ENCODE data around the gene UBQLN4.

Gene UBQLN4

GRCh38 chr1:156053768-156054499, at the start of gene UBQLN4:
Gene UBQLN4, minus strand, starts transcription at chr1:156053798. Its CDS starts 97 bp downstream, at chr1:156053701.
- peak within 1 kb of the TSS; percentile 77 for H3K27ac ChIP-seq (ENCODE audit: low read depth, low read length)
- H3K27me3 ChIP-seq (ENCODE audit: control insufficient read depth, insufficient read depth, low read length): no peaks in the 10 kb centered on the region
- peak within 1 kb of the TSS; percentile 93 for H3K4me3 ChIP-seq (ENCODE audit: low read length)
- H3K4me1 ChIP-seq (ENCODE audit: control insufficient read depth, insufficient read depth, low read length): peaks cover 2% of the 10 kb centered on the region
- peak within 1 kb of the TSS; percentile 29 for H3K9ac ChIP-seq (ENCODE audit: low read length)
- H3K36me3 ChIP-seq (ENCODE audit: control insufficient read depth, insufficient read depth, low read length): no peaks in the 10 kb centered on the region

GRCh38 chr1:156102633-156103511, 49.3 kb upstream of the UBQLN4 start:
- H3K9ac ChIP-seq (ENCODE audit: low read length): no peak overlapping the region
- H3K27me3 ChIP-seq (ENCODE audit: control insufficient read depth, insufficient read depth, low read length): no peaks in the 10 kb centered on the region
- H3K27ac ChIP-seq (ENCODE audit: low read depth, low read length): peak overlapping the region; percentile 99
- H3K4me3 ChIP-seq (ENCODE audit: low read length): peak overlapping the region; percentile 17
- peaks cover 46% of the 10 kb centered on the region for H3K4me1 ChIP-seq (ENCODE audit: control insufficient read depth, insufficient read depth, low read length)
- H3K36me3 ChIP-seq (ENCODE audit: control insufficient read depth, insufficient read depth, low read length): no peaks in the 10 kb centered on the region

- H3K4me3 ChIP-seq (ENCODE audit: low read length): no peak overlapping the region
- no peaks in the 10 kb centered on the region for H3K36me3 ChIP-seq (ENCODE audit: control insufficient read depth, insufficient read depth, low read length)
- H3K27ac ChIP-seq (ENCODE audit: low read depth, low read length): no peak overlapping the region
- no peak overlapping the region for H3K9ac ChIP-seq (ENCODE audit: low read length)
- no peaks in the 10 kb centered on the region for H3K27me3 ChIP-seq (ENCODE audit: control insufficient read depth, insufficient read depth, low read length)
- peaks cover 48% of the 10 kb centered on the region for H3K4me1 ChIP-seq (ENCODE audit: control insufficient read depth, insufficient read depth, low read length)
Observed at GRCh38 chr1:156101880-156102279, 48.3 kb upstream of the UBQLN4 start.

GRCh38 chr1:156100205-156100995, 46.8 kb upstream of the UBQLN4 start:
- Histone ChIP-seq H3K9ac (ENCODE audit: low read length) (no peak overlapping the region), H3K4me3 (ENCODE audit: low read length) (no peak overlapping the region), H3K27me3 (ENCODE audit: control insufficient read depth, insufficient read depth, low read length) (no peaks in the 10 kb centered on the region), H3K36me3 (ENCODE audit: control insufficient read depth, insufficient read depth, low read length) (no peaks in the 10 kb centered on the region), H3K4me1 (ENCODE audit: control insufficient read depth, insufficient read depth, low read length) (peaks cover 46% of the 10 kb centered on the region), H3K27ac (ENCODE audit: low read depth, low read length) (no peak overlapping the region)

GRCh38 chr1:156099282-156099681, 45.7 kb upstream of the UBQLN4 start:
- Histone ChIP-seq H3K27ac (ENCODE audit: low read depth, low read length) (no peak overlapping the region), H3K36me3 (ENCODE audit: control insufficient read depth, insufficient read depth, low read length) (no peaks in the 10 kb centered on the region), H3K4me1 (ENCODE audit: control insufficient read depth, insufficient read depth, low read length) (peaks cover 34% of the 10 kb centered on the region), H3K4me3 (ENCODE audit: low read length) (no peak overlapping the region), H3K27me3 (ENCODE audit: control insufficient read depth, insufficient read depth, low read length) (no peaks in the 10 kb centered on the region), H3K9ac (ENCODE audit: low read length) (no peak overlapping the region)

GRCh38 chr1:156098784-156099183, 45.2 kb upstream of the UBQLN4 start:
- no peak overlapping the region for H3K27ac ChIP-seq (ENCODE audit: low read depth, low read length)
- no peak overlapping the region for H3K4me3 ChIP-seq (ENCODE audit: low read length)
- H3K27me3 ChIP-seq (ENCODE audit: control insufficient read depth, insufficient read depth, low read length): no peaks in the 10 kb centered on the region
- H3K36me3 ChIP-seq (ENCODE audit: control insufficient read depth, insufficient read depth, low read length): no peaks in the 10 kb centered on the region
- no peak overlapping the region for H3K9ac ChIP-seq (ENCODE audit: low read length)
- H3K4me1 ChIP-seq (ENCODE audit: control insufficient read depth, insufficient read depth, low read length): peaks cover 29% of the 10 kb centered on the region

GRCh38 chr1:156097499-156098178, 44.0 kb upstream of the UBQLN4 start:
- no peaks in the 10 kb centered on the region for H3K27me3 ChIP-seq (ENCODE audit: control insufficient read depth, insufficient read depth, low read length)
- no peak overlapping the region for H3K4me3 ChIP-seq (ENCODE audit: low read length)
- H3K4me1 ChIP-seq (ENCODE audit: control insufficient read depth, insufficient read depth, low read length): peaks cover 18% of the 10 kb centered on the region
- peak overlapping the region; percentile 71 for H3K27ac ChIP-seq (ENCODE audit: low read depth, low read length)
- H3K36me3 ChIP-seq (ENCODE audit: control insufficient read depth, insufficient read depth, low read length): no peaks in the 10 kb centered on the region
- no peak overlapping the region for H3K9ac ChIP-seq (ENCODE audit: low read length)

- H3K4me1 ChIP-seq (ENCODE audit: control insufficient read depth, insufficient read depth, low read length): peaks cover 13% of the 10 kb centered on the region
- H3K27ac ChIP-seq (ENCODE audit: low read depth, low read length): peak overlapping the region; percentile 71
- no peaks in the 10 kb centered on the region for H3K27me3 ChIP-seq (ENCODE audit: control insufficient read depth, insufficient read depth, low read length)
- H3K4me3 ChIP-seq (ENCODE audit: low read length): peak overlapping the region; percentile 25
- no peak overlapping the region for H3K9ac ChIP-seq (ENCODE audit: low read length)
- H3K36me3 ChIP-seq (ENCODE audit: control insufficient read depth, insufficient read depth, low read length): no peaks in the 10 kb centered on the region
Observed at GRCh38 chr1:156096640-156097391, 43.2 kb upstream of the UBQLN4 start.

GRCh38 chr1:156095906-156096508, 42.4 kb upstream of the UBQLN4 start:
- Histone ChIP-seq H3K9ac (ENCODE audit: low read length) (no peak overlapping the region), H3K27me3 (ENCODE audit: control insufficient read depth, insufficient read depth, low read length) (no peaks in the 10 kb centered on the region), H3K27ac (ENCODE audit: low read depth, low read length) (no peak overlapping the region), H3K4me3 (ENCODE audit: low read length) (no peak overlapping the region), H3K4me1 (ENCODE audit: control insufficient read depth, insufficient read depth, low read length) (peaks cover 11% of the 10 kb centered on the region), H3K36me3 (ENCODE audit: control insufficient read depth, insufficient read depth, low read length) (no peaks in the 10 kb centered on the region)

GRCh38 chr1:156091610-156092009, 38.0 kb upstream of the UBQLN4 start:
- Histone ChIP-seq H3K4me3 (ENCODE audit: low read length) (no peak overlapping the region), H3K27ac (ENCODE audit: low read depth, low read length) (no peak overlapping the region), H3K36me3 (ENCODE audit: control insufficient read depth, insufficient read depth, low read length) (no peaks in the 10 kb centered on the region), H3K27me3 (ENCODE audit: control insufficient read depth, insufficient read depth, low read length) (no peaks in the 10 kb centered on the region), H3K9ac (ENCODE audit: low read length) (no peak overlapping the region), H3K4me1 (ENCODE audit: control insufficient read depth, insufficient read depth, low read length) (peaks cover 4% of the 10 kb centered on the region)

GRCh38 chr1:156090840-156091188, 37.2 kb upstream of the UBQLN4 start:
- no peak overlapping the region for H3K27ac ChIP-seq (ENCODE audit: low read depth, low read length)
- H3K4me1 ChIP-seq (ENCODE audit: control insufficient read depth, insufficient read depth, low read length): no peaks in the 10 kb centered on the region
- no peaks in the 10 kb centered on the region for H3K27me3 ChIP-seq (ENCODE audit: control insufficient read depth, insufficient read depth, low read length)
- H3K36me3 ChIP-seq (ENCODE audit: control insufficient read depth, insufficient read depth, low read length): no peaks in the 10 kb centered on the region
- no peak overlapping the region for H3K4me3 ChIP-seq (ENCODE audit: low read length)
- H3K9ac ChIP-seq (ENCODE audit: low read length): no peak overlapping the region

Data from rectal smooth muscle tissue (tissue), 1 donor.